ENCODE measurements around the gene NPB.
"Not testable (repeated sequence)": the region's sequence is repeated elsewhere in the genome, so short reads cannot be mapped to it uniquely, and the experiment has no call there.

The NPB gene

GRCh38 chr17:81913394-81914102, 11.5 kb downstream of the NPB start:
- DNase-seq, result no peak

DNA sequence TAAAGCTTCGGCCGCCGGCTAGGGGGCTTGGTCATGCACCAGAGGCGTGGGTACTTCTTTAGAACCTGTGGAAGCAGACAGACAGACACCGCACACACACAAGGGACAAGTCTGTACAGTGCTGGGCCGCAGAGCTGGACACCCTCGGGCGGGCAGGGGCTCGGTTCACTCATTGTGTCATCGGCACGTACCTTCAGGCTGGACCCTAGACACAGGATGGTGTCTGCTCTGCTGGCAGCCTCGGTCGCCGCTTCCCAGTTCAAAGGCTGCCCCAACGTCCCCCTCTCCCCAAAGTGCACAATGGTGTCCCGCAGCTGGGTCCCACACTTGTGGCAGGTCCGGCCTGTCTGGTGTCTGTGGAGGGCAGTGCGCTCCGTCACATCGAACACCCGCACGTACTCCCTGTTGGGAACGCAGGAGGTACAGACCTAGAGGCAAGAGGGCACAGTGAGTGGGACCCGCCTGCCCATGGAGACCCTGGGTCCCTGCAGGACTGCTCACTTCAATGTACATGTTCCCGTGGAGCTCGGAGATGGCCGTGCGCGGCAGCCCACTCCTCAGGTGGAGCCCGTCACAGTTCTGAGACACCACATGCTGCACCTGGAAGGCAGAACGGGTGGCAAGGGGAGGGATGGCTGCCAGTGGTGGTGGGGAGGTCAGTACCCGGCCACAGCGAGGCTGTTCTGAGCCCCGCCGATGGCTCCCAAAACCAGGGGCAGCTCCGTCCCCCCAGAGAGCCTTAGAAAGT, 12.2 kb downstream of the NPB start:
- no peak for DNase-seq

GRCh38 chr17:81915331-81915730, 13.3 kb downstream of the NPB start:
- no peak for DNase-seq

DNA sequence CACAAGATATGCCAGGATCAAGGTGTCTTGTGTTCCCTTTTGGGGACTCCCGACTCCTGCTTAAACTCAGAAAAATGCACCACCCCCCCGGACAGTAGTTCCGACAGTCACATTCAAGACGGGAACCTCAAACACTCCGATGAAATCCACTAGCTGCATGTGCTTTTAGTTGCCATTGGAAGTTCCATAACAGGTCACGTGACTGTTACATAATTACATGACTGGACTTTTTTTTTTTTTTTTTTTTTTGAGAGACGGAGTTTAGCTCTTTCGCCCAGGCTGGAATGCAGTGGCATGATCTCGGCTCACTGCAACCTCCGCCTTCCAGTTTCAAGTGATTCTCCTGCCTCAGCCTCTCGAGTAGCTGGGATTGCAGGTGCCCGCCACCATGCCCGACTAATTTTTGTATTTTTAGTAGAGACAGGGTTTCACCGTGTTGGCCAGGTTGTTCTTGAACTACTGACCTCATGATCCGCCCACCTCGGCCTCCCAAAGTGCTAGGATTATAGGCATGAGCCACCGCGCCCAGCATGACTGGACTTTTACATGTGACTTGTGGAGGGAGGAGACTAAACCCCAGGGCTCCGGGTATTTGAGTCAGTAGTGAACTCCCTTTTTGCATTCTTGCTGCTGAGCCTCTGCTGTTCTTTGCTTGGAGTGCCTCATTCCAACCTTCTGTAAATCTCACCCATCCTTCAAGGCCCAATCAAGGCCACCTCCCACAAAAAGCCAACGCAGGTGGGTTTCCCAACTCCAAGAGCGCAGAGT, 14.4 kb downstream of the NPB start:
- DNase-seq, result no peak

- peak; percentile 82 for DNase-seq
Measured at GRCh38 chr17:81917565-81918332, 15.7 kb downstream of the NPB start, which contains the start of gene SIRT7. SIRT7 (minus strand) TSS chr17:81918176; CDS start chr17:81918131, 45 bp downstream.

GRCh38 chr17:81918333-81918669, 16.3 kb downstream of the NPB start:
- not testable (repeated sequence) for DNase-seq

GRCh38 chr17:81918832-81919545, 17.0 kb downstream of the NPB start:
- no peak for DNase-seq

DNA sequence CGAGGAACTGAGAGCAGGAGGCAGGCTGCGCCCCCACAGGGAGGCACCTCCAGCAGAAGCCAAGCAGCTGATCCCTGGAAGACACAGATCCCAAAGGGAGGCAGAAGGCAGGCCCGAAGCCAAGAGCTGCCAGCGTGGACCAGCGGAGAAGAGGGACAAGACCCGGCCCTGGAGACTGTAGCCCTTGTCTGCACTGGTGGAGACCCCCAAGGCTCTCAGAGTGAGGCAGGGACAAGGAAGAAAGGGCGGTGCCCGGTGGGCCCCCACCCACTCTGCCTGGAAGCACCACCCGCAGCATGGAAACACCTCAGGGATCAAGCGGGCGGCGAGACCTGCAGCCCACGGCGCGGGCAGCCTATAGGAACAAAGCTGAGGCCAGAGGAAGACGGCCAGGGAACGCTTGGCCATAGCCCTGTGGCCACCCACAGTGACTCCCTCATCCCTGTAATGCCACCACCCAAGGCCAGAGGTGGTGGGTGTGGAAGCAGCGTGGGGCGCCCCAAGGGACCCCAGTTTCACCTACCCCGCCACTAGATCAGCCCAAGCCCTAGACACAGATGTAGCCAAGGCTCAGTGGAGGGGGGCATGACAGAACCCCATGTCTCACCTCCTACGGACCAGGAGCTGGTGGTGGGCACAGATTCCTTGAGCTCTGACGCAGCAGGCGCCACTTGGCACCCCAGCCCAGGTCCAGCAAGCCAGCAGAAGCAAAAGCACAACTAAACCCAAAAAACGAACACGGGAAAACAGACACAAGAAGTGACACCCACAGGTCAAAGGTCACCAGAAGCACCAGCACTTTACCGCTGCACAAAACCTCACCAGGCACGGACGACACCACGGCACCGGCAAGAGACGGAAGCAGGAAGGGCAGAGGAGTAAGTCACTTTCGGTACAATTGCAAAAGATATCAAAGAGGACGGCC, 18.8 kb downstream of the NPB start:
- no peak for DNase-seq

GRCh38 chr17:81921537-81921862, 19.5 kb downstream of the NPB start:
- no peak for DNase-seq

- no peak for DNase-seq
Measured at GRCh38 chr17:81921996-81922565, 20.0 kb downstream of the NPB start.

DNA sequence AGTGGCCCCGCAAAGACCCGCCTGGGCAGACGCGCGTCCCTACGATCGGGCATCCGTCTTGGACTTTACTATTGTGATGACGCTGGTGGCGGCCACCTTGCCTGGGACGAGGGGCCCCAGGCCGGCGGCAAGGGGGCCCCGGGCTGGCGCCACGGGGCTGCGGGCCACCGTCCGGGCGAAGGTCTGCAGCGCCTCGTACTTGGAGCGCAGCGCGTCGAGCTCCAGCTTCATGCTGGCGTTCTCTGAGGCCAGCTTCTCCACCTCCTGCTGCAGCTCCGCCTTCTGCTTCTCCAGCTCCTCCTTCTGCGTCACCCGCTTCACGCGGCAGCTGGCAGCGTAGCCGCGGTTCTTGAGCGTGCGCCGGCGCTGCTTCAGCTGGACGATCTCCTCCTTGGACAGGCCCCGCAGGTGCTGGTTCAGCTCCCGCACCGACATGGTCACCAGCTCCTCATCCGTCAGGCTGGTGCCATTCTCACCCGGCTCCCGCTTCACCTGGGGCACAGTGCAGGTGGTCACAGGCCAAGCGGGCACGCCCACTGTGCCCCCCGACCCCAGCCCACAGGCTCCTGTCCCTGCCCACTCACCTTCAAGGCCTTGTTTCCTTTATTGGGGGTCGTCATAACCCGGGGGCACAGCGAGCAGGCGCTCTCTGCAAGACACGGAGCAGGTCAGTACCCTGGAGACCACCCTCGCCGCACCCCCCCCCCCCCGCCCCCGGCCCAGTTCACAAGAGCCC, 20.7 kb downstream of the NPB start:
- DNase-seq, result no peak

- DNase-seq, result no peak
Measured at GRCh38 chr17:81923302-81924260, 21.5 kb downstream of the NPB start.

DNA sequence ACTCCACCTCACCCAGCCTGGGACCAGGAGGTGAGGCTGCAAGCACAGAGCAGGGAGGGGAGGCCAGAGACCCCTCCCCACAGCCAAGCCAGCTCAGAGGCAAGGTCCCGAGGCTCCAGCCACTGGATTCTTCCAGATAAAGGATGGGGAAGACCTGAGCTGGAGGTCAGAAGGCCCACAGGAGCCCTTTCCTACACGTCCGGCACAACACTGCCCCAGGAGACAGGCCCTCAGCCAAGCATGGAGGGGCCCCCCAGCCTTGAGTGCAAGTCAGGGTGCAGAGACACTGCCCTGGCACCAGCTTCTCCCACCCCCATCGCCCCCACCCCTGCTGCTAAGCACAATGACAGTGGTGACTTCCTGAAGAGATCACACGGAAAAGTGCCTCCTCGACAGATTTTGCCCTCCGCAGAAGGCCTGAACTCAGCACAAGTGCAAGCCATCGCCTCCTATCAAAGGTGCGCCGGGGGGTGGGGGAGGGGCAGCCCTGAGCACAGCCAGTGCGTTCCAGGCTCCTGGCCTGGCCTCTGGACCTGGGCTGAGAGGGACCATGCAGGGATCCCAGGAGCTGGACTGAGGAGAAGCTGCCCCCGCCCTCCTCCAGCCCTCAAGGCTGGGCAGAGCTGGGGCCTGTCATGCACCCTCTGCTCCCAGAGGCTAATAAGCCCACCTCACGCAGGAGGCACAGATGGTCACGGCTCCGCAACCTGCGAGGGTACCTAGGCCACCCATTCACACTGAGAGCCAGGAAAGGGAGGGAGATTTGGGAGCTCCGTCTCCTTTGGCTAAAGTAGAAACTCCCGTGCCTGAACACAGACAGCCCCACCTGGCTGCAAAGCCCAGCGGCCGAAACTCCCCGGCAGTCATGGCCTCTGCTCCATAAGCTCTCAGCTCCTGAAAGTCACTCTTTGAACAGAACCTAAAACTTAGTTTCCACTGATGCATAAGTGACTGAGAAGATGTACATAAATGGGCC, 22.8 kb downstream of the NPB start:
- DNase-seq, result no peak

- no peak for DNase-seq
Measured at GRCh38 chr17:81925860-81926450, 23.9 kb downstream of the NPB start.

DNA sequence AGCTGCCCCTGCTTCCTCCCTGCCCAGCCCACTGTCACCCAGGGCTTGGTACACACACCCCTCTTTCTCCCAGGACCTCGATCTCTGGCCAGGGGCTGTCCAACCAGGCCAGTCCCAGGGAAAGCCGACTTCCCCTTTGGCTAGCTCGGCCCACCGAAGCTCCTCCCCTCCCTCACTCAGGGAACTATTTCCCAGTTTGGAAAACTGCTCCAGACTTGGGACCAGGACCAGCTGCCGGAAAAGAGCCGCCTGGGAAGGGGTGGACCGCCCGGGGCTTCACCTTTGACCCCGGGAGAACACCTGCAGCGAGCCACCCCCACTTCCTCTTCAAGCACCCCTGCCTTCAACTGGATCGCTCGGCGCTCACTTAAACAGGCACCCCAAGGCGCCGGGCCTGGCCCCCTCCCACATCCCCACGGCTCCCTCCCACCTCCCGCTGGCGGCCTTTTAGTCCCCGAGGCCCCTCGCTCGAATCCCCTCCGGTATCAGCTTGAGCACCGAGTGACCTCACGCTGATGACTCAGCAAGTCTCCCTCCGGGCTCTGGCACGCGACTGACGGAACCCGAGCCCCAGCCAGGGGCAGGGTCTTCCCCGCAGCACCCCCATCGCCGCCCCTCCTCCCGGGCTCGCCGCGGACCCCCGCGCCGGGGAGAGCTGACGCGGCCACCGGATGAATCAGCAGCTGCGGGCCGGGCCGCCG, 24.6 kb downstream of the NPB start:
- DNase-seq, result peak; percentile 71

DNA sequence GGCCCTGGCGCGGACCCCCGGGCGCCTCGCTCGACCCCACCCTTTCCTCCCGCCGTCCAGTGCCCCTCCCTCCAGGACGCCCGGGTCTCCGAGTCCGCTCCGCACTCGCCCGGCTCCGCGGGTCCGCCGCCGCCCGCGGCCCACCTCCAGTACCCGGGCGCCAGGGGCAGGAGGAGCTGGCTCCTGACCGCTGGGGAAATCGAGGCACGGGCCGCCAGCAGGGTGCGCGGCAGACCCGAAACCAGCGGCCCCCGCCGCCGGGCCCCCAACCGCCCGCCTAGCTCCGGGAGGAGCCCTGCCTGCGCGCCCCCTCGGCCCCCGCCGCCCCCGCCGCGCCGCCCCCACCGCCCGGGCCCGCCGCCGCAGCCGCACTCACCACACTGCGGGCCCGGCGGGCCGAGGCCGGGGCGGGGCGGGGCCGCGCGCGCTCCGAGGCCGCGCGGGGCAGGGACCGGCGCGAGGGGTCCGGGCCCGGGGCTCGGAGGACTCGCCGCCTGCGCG, 25.2 kb downstream of the NPB start:
- peak; percentile 50 for DNase-seq
